OCI-LY7 (cell line): Measurements from ENCODE around the gene PUS7L. TPM values are rescaled to one million over a fixed set of nuclear protein-coding genes. Genes with fewer than 3 reads are reported as not detected.

Experiments
- BruUV-seq: library from RNA; stranded (reverse); fragments of 400-500 nt; replicated peaks from 2 replicates; lab custom pipeline; 2021; lab: Mats Ljungman, UMichigan
- CTCF ChIA-PET: fragments of 300-600 bp; sonication (Branson Sonifier 250); formaldehyde crosslinking; loops from one replicate; lab custom pipeline; 2022; ENCODE audit warnings: antibody characterized with exemption; ENCODE audit not compliant: unreplicated experiment; lab: Charles Lee
- POLR2A ChIA-PET: fragments of 300-600 bp; sonication (Branson Sonifier 250); formaldehyde crosslinking; loops from one replicate; lab custom pipeline; 2022; ENCODE audit warnings: antibody characterized with exemption; lab: Charles Lee
- DNase-seq: peaks from one replicate; pipeline ENCODE4 v3.0.0-alpha.2; 2015; ENCODE audit warnings: low spot score
- H2AFZ ChIP-seq: fragments of 200-600 bp; sonication (generic), shearing (Covaris generic); 2 replicates; pipeline ENCODE4 v1.6.1; 2014; ENCODE audit warnings: mild to moderate bottlenecking, antibody characterized with exemption, low read length, moderate library complexity
- H3K27ac ChIP-seq: fragments of 200-600 bp; sonication (generic); 2 replicates; pipeline ENCODE4 v1.5.1; 2014; ENCODE audit warnings: mixed run types, low read depth, mild to moderate bottlenecking, moderate library complexity, low read length, inconsistent platforms; ENCODE audit not compliant: poor library complexity, severe bottlenecking
- H3K36me3 ChIP-seq: fragments of 200-600 bp; sonication (generic); 2 replicates; pipeline ENCODE4 v1.6.1; 2014; ENCODE audit warnings: mild to moderate bottlenecking, antibody characterized with exemption, low read length, moderate library complexity, mixed read lengths; ENCODE audit not compliant: insufficient read depth
- H3K4me1 ChIP-seq: fragments of 200-600 bp; sonication (generic); 2 replicates; pipeline ENCODE4 v1.5.1; 2014; ENCODE audit warnings: mild to moderate bottlenecking, low read length; ENCODE audit not compliant: insufficient read depth, poor library complexity, severe bottlenecking
- H3K4me2 ChIP-seq: fragments of 200-600 bp; sonication (generic); 2 replicates; pipeline ENCODE4 v1.6.1; 2014; ENCODE audit warnings: mild to moderate bottlenecking, low read length
- H3K4me3 ChIP-seq: fragments of 200-600 bp; sonication (generic); 2 replicates; pipeline ENCODE4 v1.5.1; 2014; ENCODE audit warnings: mild to moderate bottlenecking, low read depth, low read length; ENCODE audit not compliant: poor library complexity, severe bottlenecking
- H3K79me2 ChIP-seq: fragments of 200-600 bp; sonication (generic); 2 replicates; pipeline ENCODE4 v1.6.1; 2016; ENCODE audit warnings: low read depth, mild to moderate bottlenecking, low read length, moderate library complexity, mixed read lengths; ENCODE audit not compliant: insufficient read depth
- H3K9me2 ChIP-seq: fragments of 200-600 bp; sonication (generic); 2 replicates; pipeline ENCODE4 v1.6.1; 2016; ENCODE audit warnings: mild to moderate bottlenecking, low read length, mixed read lengths; ENCODE audit not compliant: insufficient read depth
- H3K9me3 ChIP-seq: fragments of 200-600 bp; sonication (generic); 2 replicates; pipeline ENCODE4 v1.6.1; 2014; ENCODE audit warnings: mild to moderate bottlenecking, mixed run types, low read length, mixed read lengths
- H4K20me1 ChIP-seq: fragments of 200-600 bp; sonication (generic); 2 replicates; pipeline ENCODE4 v1.6.1; 2014; ENCODE audit warnings: mild to moderate bottlenecking, antibody characterized with exemption, low read length, moderate library complexity, mixed read lengths; ENCODE audit not compliant: insufficient read depth
- CTCF ChIP-seq: fragments of 200-600 bp; sonication (generic); conservative IDR thresholded peaks from 2 replicates; pipeline ENCODE4 v1.5.1; 2014; ENCODE audit warnings: mild to moderate bottlenecking, antibody characterized with exemption, low read length, moderate library complexity, mixed read lengths
- EZH2phosphoT487 ChIP-seq: fragments of 200-600 bp; sonication (generic); IDR thresholded peaks from 2 replicates; pipeline ENCODE4 v1.6.1; 2018; ENCODE audit warnings: low read depth, borderline replicate concordance, mild to moderate bottlenecking, mixed run types, antibody characterized with exemption, low read length, moderate library complexity, mixed read lengths
- intact Hi-C: fragments of 100-400 bp; cut with micrococcal nuclease; formaldehyde crosslinking; loops from one replicate; pipeline ENCODE4 v1.10.0; 2022; ENCODE audit not compliant: unreplicated experiment
- total RNA-seq, 2 experiments: library from RNA; depleted of rRNA in 1 of 2; stranded (reverse); fragments of >200 nt in 1 of 2; shearing (Covaris generic) in 1 of 2; gene quantifications; 2 replicates each; pipeline ENCODE4 v1.2.3, GENCODE V29; 2014 to 2022

PUS7L gene
- total RNA-seq, 2 experiments from 2014 or later = 20.5 to 23.3 TPM

DNA sequence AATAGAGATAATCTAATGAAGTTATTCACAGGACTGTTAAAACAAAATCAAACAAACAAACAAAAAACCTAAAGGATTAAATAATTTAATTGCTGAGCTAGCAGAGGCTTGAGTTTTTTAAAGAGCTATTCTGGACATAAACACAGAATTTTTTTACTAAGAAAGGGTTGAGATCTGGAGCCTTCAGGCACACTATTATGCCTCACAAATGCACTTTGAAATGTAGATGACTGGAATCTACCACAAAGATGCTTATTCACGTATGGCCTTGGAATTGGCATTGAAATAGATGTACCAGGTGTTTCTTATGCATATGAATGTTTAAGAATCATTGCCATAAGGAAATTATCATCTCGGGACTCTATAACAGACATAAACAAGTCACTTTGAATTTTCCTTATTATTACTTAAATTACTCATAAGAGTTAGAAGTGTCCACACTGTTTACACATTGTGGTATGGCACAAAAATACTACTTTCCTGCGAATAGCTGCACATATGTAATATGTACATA, 21.6 kb downstream of the PUS7L start:
- CTCF ChIA-PET = no interaction called here
- H3K36me3 ChIP-seq = peaks cover 72% of the 10 kb centered on the region
- POLR2A ChIA-PET = interaction anchor here (0.6 kb wide), 1 partner anchor 425 kb away, joined by 3 read pairs; no protein-coding TSS in a partner anchor
- no peaks in the 10 kb centered on the region for H3K9me2 ChIP-seq
- BruUV-seq = no TSS peak
- H3K79me2 ChIP-seq = no peaks in the 10 kb centered on the region
- no peak overlapping the region for H3K4me2 ChIP-seq
- no peak overlapping the region for H3K4me3 ChIP-seq
- DNase-seq = no peak
- no peaks in the 10 kb centered on the region for H3K9me3 ChIP-seq
- no peak overlapping the region for H2AFZ ChIP-seq
- H3K27ac ChIP-seq = no peak overlapping the region
- TF ChIP-seq EZH2phosphoT487 = no peak
- TF ChIP-seq CTCF = no peak
- no peaks in the 10 kb centered on the region for H3K4me1 ChIP-seq
- intact Hi-C loops = no loop called here
- no peaks in the 10 kb centered on the region for H4K20me1 ChIP-seq

DNA sequence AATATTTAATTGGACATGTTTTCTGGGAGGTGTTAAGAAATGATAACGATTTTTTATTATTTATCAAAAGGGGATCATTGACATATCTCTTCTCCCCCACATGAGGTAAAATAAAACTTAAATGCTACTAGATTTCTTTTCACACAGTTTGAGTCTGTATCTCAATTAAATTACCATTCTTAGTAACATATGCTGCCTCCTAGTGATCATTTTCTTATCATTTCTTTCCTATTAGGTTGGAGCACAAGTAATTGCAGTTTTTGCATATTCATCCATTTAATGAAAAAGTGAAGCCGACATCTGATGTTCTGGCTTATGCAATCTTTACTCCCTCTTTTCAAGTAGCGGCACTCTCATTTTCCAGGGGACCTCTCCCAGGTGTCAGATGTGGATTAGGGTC, 24.9 kb downstream of the PUS7L start:
- Histone ChIP-seq H3K9me3 (no peaks in the 10 kb centered on the region), H3K4me2 (no peak overlapping the region), H3K4me3 (no peak overlapping the region), H3K36me3 (peaks cover 84% of the 10 kb centered on the region), H3K4me1 (no peaks in the 10 kb centered on the region), H3K27ac (no peak overlapping the region), H4K20me1 (no peaks in the 10 kb centered on the region), H3K9me2 (no peaks in the 10 kb centered on the region), H2AFZ (no peak overlapping the region), H3K79me2 (no peaks in the 10 kb centered on the region)
- intact Hi-C loops = no loop called here
- peak; percentile 38; the same call in 1 of the 2 replicates for TF ChIP-seq CTCF
- no peak for TF ChIP-seq EZH2phosphoT487
- CTCF ChIA-PET = no interaction called here
- POLR2A ChIA-PET = no interaction called here
- BruUV-seq = no TSS peak
- no peak for DNase-seq

DNA sequence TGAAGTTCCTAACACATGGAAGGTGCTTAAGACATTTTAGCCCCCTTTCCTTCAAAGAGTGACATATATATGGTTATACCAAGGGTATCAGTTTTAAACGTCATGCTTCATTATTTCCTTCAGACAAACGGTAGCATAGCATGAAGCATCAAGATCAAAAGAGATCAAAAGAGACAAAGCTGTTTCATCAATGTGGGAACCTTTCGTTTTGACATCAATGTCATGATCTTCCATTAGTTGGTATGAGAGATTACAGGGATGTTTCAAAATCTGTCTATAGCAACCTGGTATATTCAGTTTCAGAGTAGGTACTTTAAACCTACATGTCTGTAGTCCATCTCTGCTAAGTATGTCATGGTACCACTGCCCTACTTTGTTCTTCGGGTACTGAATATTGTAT, 28.3 kb downstream of the PUS7L start:
- Histone ChIP-seq H3K4me3 (no peak overlapping the region), H3K79me2 (no peaks in the 10 kb centered on the region), H3K27ac (no peak overlapping the region), H3K4me1 (no peaks in the 10 kb centered on the region), H2AFZ (no peak overlapping the region), H3K36me3 (peaks cover 75% of the 10 kb centered on the region), H4K20me1 (no peaks in the 10 kb centered on the region), H3K4me2 (no peak overlapping the region), H3K9me3 (no peaks in the 10 kb centered on the region), H3K9me2 (no peaks in the 10 kb centered on the region)
- BruUV-seq = no TSS peak
- no peak for TF ChIP-seq EZH2phosphoT487
- no peak for TF ChIP-seq CTCF
- intact Hi-C loops = no loop called here
- no peak for DNase-seq
- ChIA-PET POLR2A (no interaction called here), CTCF (no interaction called here)
